MV-4-11 (cell line): ENCODE results near the gene HAUS3.

ENCODE experiments used
- DNase-seq: peaks from one replicate; lab custom pipeline; 2025; lab: John Stamatoyannopoulos, UW

HAUS3 gene

GRCh38 chr4:2263926-2264321, 22.0 kb upstream of the HAUS3 start:
- DNase-seq, result no peak

GRCh38 chr4:2262944-2263250, 21.0 kb upstream of the HAUS3 start:
- DNase-seq, result no peak

- DNase-seq, result peak; percentile 99
These were observed 20.4 kb upstream of the HAUS3 start for GRCh38 chr4:2262145-2262943.

- DNase-seq, result no peak
These were observed 19.9 kb upstream of the HAUS3 start, which contains the start of gene MXD4 for GRCh38 chr4:2261853-2262144. Gene MXD4, minus strand, starts transcription at chr4:2262109. Its CDS starts 129 bp downstream, at chr4:2261980.

GRCh38 chr4:2261110-2261852, 19.4 kb upstream of the HAUS3 start:
- peak; percentile 21 for DNase-seq

GRCh38 chr4:2260344-2261109, 18.6 kb upstream of the HAUS3 start:
- no peak for DNase-seq

GRCh38 chr4:2259541-2260343, 17.8 kb upstream of the HAUS3 start:
- DNase-seq, result no peak

- no peak for DNase-seq
These were observed 17.2 kb upstream of the HAUS3 start for GRCh38 chr4:2259036-2259540.

GRCh38 chr4:2258091-2259035, 16.4 kb upstream of the HAUS3 start:
- no peak for DNase-seq

GRCh38 chr4:2257361-2258081, 15.6 kb upstream of the HAUS3 start:
- DNase-seq, result no peak

- DNase-seq, result no peak
These were observed 14.9 kb upstream of the HAUS3 start for GRCh38 chr4:2256781-2257191.

- no peak for DNase-seq
These were observed 14.3 kb upstream of the HAUS3 start for GRCh38 chr4:2256156-2256731.

GRCh38 chr4:2255501-2256155, 13.7 kb upstream of the HAUS3 start:
- no peak for DNase-seq

GRCh38 chr4:2254665-2255500, 13.0 kb upstream of the HAUS3 start:
- DNase-seq, result no peak

- no peak for DNase-seq
These were observed 11.5 kb upstream of the HAUS3 start for GRCh38 chr4:2253160-2254084.

- no peak for DNase-seq
These were observed 10.7 kb upstream of the HAUS3 start for GRCh38 chr4:2252530-2253091.
